Posterior cingulate gyrus (tissue), 11 donors: Measurements from ENCODE around the gene HES2.
"Not testable (repeated sequence)": the region's sequence is repeated elsewhere in the genome, so short reads cannot be mapped to it uniquely, and the experiment has no call there.

Experiments
- DNase-seq, 10 donors: peaks; one replicate each; pipeline versions ENCODE4 v3.0.0 to v3.0.0-alpha.2; 2020 to 2021; ENCODE audit warnings: mixed read lengths in 3 of 10
- intact Hi-C: fragments of 100-400 bp; cut with DNase I; formaldehyde crosslinking; loops from one replicate; pipeline ENCODE4 v1.15.1; 2023

Gene HES2, protein sequence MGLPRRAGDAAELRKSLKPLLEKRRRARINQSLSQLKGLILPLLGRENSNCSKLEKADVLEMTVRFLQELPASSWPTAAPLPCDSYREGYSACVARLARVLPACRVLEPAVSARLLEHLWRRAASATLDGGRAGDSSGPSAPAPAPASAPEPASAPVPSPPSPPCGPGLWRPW

DNA sequence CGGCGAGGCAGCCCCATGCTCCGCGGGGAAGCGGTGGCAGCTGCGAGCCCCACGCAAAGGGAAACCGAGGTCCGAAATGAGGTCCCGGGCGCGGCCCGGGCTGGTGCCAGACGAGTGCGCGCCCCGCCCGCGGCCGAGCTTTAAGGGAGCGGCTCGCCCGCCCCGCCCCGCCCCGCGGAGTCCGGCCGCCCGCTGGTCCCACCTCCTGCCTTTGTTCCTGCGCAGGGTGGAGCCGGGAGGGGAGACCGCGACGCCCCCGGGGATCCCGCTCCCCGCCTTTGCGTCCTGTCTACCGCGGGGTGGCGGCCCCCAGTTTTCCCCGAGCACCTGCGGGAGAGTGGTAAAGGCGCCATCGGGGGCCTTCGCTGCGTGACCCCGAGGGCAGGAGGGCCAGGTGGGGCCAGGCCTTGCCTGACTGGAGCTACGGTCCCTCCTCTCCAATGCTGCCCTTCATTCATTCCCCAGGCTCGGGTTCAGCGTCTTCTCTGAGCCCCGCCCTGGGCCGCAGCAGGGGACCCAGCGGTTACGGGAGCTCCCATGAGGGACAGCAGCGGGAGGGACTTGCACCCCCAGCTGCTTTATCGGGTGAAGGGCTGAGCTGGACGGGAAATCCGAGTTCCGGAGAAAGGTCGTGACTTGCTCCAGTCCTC lies at the start of gene HES2:
Gene HES2 (minus strand): TSS at position 116 of the 650 bp plus-strand sequence. CDS start 99 bp downstream, at position 17.
- intact Hi-C loops, result no loop called here
- peak in 1 of 10 donors; percentile 60 for DNase-seq

DNA sequence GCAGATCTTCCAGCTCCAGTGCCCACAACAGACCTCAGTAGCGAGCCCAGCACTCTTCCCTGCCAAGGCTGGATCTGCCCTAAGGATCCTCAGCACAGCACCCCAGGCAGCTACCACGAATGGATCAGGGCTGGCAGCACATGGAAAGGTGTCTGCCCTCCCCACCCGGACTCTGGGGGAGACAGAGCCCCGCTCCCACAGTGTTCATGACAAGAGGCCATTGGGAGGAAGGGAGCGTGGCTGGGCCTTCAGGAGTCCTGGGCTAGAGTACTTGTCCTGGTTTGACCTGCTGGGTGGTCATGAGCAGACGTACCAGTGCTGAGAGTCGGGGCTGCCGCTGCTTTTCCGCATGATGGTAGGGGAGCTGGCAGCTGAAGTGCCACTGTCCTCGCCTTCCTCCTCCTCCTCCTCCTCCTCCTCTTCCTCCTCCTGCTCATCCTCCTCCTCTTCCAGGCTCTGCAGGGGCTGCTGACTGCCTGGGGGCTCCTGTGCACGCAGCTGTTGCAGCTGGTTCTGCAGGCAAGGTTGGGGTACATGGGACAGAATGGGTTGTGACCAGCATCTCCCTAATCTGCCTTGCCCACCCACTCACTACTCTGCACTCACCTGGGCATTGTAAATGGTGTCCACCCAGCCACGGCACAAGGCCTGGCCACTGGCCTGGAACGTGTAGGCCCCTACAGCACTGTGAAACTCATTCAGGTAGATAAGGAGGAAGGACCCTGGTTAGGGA lies 49.2 kb upstream of the HES2 start:
- peak in 1 of 10 donors; percentile 67 for DNase-seq
- intact Hi-C loops, result no loop called here

DNA sequence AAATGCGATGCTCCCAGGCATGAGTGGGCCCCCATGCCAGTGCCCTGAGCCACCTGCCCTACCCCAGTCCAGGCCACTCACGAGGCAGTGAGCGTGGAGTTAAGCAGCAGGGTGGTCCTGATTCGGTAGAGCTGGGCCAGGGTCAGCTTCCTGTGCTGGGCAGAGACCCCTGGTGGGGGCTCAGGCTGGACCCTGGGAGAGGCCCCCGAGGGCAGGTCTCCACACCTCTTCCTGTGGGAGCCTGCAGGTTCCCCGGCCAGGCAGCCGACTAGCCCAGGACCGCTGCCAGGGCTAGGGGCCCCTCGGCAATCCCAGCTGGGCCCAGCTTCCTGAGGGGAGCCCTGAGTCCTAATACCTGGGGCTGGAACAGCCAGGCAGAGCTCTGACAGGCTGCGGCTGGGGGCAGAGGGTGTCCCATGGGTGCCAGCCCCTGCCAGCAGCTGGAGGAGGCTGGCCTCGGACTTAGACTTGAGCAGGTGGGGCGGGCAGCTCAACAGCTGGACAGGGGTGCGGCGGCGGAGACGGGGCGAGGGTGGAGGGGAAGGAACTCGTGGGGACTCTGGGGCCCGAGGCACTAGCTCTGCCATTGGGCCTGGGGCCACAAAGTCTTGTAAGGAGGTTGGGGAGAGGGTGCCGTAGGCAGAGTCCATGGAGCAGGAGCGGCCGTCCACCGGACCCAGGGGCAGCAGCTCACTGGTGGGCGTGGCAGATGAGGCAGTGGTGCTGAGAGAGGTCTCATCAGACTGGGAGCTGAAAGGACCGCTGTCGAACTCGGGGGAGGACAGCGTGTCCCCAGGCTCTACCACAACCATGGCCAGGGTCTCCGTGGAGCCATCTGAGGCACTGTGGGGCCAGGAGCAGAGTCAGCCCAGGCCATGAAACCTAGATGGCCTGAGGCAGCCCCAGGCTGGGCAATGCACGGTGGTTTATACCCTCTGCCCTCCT lies 48.3 kb upstream of the HES2 start:
- DNase-seq, result peak in 1 of 10 donors; percentile 69
- intact Hi-C loops, result no loop called here

DNA sequence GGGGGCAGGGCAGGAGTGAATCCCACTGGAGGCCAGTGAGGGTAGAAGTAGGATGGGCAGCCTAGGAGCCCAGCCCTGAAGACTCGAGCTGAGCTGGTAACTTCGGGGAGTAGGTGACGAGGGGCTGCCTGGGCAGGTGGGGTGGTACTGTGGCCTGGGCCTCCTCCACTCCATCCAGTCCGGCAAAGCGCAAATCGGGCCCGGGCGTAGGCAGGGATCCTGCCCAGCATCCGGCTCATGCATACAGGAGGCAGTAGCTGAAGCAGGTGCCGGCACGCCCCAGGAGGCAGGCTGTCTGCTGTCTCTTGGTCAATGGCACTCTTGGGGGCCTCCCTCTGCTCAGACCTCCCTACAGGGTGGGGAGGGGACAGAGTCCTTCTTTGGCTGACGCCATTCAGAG lies 47.5 kb upstream of the HES2 start:
- intact Hi-C loops, result no loop called here
- DNase-seq, result peak in 1 of 10 donors; percentile 82

DNA sequence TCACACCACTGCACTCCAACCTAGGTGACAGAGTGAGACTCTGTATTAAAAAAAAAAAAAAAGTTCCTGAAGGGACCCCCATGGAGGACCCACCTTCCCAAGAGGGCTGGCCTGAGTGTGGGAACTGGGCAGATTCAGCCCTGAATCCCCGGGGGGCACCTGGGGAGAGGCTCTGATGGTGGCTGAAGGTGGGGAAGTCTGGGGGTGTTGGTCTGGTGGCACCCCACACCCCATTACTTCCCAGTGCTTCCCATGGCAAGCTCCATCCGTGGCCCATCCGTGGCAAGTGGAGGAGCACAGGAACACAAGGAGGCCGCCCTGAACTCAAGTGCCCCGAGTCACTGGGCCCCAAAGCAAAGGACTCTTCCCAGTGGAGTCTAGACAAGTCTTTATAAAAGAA lies 47.0 kb upstream of the HES2 start:
- intact Hi-C loops, result no loop called here
- peak in 1 of 10 donors; percentile 58 for DNase-seq

DNA sequence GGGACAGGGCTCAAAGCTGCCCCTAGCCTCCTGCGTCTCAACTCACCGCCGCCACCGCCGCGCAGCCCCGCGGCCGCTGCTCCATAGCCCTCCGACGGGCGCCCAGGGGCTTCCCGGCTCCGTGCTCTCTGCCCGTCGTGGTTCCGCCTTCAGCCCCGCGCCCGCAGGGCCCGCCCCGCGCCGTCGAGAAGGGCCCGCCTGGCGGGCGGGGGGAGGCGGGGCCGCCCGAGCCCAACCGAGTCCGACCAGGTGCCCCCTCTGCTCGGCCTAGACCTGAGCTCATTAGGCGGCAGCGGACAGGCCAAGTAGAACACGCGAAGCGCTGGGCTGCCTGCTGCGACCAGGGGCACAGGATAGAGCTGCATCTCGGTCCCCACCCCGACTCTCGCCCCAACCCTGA lies 46.3 kb upstream of the HES2 start, which contains the start of gene TNFRSF25:
Gene TNFRSF25 (minus strand): TSS at position 151 of the 400 bp plus-strand sequence. CDS start 66 bp downstream, at position 85.
- DNase-seq, result no peak
- intact Hi-C loops, result no loop called here

DNA sequence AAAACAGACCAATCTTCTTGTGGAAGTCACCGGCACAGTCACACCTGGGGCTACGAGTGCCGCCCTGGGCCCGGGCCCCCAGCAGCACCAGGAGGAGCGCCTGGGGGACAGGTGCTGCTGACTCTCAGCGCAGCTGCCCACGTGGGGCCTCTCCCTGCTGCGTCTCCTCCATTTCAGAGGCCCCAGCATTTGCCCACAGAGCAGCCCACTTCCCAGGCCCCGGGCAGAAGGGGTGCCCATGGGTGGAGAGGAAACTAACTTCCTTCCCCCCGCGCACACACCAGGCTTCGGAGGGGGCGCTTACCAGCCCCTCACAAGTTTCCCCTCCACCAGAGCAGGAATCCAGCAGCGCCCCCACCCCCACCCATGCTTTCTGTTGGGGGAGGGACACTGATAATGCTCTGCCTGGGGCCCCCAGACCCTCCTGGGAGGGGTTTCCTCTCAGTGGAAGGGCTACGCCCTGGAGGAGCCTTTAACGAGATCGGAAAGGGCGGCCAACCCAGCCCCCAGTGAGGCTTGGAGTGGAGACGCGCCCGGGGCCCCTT lies 45.8 kb upstream of the HES2 start:
- DNase-seq, result peak in 1 of 10 donors; percentile 74
- intact Hi-C loops, result no loop called here

DNA sequence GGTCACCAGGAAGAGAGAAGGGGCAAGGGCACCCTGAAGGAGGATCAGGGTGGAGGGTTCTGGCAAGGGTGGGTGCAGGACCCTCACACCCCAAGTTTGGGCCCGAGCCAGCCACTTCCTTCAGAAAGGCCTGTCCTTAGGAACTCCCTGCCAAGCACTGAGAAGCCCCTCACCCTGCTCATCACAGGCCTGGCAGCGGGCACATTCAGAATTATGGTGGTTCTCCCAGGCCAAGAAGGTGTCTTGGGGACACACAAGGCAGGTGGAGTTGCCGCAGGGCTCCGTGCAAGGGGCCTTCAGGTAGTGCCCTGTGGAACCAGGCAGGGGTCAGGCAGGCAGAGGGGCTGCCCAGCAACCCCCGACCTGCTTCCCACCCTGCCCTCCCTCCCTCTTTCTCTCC lies 45.2 kb upstream of the HES2 start:
- DNase-seq, result peak in 1 of 10 donors; percentile 62
- intact Hi-C loops, result no loop called here

DNA sequence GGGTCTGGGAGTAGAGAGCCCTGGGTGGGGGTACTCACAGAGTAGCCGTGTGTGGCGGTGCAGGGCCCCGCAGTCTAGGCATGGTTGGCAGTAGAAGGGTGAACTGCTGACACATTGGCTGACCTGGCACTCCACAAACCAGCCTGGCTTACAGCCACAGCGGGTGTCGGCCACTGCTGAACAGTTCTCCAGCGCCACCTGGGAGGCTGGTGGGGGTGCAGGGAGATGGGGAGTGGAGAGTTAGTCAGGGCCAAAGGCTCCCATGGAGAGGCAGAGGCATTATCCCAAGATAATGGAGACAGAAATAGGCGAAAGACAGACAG lies 44.8 kb upstream of the HES2 start:
- DNase-seq, result peak in 2 of 10 donors; percentile 30 to 81

DNA sequence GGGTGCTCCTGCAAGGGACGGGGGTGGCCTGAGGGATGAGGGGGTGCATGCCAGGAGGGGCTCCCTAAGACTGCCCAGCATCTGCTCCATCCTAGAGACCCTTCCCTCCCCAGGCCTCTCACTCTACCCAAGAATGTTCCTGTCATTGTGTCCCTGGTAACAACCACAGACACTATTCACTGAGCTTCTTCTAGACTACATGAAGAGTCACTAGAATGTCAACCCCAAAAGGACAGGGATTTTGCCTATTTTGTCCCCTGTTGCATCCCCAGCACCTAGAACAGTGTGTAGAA lies 43.3 kb upstream of the HES2 start:
- no peak for DNase-seq
- intact Hi-C loops, result no loop called here

More for the DNA sequence above, 44.8 kb upstream of the HES2 start:
- intact Hi-C loops, result no loop called here

DNA sequence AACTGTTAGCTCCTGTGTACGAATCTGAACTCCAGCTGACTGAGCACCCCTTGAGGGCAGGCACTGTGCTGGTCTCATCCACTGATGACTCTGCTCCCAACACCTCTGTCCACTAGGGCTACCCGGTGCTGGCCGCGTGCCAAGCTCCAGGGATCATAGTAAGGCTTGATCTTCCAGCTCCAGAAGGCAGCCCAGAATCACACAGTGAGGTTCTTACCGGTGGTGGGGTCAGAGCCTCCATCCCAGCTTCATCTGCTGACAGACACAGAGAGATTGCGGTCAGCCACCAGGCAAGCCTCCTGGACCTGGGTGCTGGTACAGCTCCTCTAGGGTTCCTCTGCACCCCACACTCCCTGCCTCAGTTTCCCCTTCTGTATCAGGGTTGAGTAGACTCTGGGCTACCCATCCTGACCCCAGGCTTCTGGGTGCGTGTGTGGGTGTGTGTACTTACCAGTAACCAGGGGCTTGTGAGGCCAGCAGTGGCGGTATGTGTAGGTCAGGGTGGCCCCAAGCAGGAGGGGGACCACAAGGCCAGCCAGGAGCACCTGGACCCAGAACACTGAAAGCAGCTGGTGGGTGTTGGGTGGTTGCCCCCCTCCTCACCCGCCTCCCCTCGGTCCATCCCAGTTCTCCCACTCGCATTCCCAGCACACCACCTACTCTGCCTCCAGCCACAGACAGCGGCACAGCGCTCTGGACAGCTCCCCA lies 42.8 kb upstream of the HES2 start:
- intact Hi-C loops, result no loop called here
- peak in 1 of 10 donors; percentile 83 for DNase-seq

DNA sequence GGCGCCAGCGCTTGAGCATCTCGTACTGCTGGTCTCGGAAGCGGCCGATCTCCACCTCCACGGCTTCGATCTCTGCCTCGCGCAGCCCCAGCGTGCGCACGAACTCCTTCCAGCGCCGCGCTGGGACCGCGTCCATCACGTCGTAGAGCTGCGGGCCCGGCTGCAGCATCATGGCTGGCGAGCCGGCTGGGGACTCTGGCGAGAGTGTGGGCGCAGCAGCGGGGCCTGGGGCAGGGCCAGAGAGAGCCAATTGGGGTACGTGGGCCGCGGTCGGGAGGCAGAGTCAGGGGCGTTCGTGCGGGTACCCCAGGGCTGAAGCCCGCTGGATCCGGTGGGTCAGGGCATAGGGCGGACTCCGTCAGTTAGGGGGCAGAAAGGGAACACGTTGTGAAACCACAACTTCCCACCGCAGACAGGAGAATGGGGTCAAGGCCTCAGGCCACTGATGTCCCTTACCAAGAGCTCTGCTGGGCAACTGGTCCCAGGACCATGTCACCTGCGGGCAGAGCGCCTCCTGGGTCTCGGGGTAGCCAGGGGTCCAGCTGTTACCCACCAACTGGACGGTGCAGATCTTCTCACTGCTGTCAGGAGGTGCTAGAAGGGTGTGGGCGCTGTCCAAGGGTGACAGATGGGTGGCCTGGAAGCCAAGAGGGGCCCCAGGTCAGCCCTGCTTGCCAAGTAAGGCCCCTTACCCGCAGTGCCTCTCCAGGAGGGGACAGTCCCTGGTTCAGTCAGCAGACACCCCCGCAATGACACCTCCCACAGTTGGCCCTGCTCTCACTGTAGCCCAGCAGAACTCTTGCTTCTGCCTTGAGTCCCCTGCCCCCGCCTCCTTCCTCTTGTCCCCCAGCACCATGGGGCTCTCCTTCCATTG lies 42.1 kb upstream of the HES2 start:
- peak in 1 of 10 donors; percentile 81 for DNase-seq
- intact Hi-C loops, result no loop called here

DNA sequence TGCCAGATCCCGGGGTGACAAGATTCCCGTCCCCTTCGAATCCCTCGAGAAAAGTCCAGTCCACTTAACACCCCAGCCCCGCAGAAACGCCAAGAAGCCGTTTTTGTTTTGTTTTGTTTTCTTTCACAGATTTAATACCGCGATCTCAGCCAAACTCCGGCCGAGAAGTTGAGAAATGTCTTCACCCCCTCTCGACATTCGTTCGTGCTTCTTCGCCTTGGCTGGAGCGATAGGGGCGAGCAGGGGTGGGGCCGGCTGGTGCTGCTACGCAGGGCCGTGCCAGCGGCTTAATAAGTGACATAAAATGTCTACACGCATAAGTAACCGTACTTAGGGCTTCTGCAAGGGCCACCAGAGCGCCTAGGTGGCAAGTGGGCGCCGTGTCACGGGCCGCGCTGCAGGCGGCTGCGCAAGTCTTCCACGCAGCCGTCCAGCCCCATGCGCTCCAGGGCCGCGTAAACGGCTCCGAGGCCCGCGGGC lies 41.4 kb upstream of the HES2 start:
- DNase-seq, result no peak
- intact Hi-C loops, result no loop called here

DNA sequence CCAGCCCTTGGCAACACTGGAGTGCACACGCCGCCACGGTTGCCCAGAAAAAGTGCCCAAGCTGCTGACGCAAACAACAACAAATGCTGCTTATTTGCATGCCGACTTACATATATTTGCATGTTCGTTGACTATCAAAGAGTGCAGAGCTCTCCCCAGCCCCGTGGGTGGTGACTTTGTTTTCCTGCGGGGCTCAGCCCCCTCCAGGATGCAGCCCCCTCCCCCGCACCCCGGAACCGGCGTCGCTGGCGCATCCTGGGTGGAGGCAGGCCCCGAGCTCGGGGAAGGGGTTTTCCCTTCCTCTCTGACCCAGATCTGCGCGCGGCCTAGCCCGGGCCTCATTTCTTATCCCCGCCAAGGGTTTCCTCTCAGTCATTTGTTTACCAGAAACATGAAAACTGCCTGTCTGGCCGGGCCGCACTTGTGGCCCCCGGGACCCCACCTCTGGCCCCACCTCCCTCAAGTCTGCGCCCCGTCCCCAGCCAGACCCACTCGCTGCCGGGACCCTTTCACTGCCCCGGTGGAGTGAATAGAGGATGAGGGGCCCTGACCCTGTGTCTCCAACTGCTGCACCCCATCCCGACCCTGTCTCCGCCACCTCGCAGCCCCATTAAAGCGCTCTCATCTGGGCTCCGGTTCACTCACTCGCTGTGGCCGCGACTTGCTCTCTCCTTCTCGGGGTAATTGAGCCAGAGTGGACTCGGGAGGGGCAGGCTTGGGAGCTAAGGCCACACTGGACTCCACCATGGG lies 40.8 kb upstream of the HES2 start:
- DNase-seq, result peak in 1 of 10 donors; percentile 71
- intact Hi-C loops, result no loop called here

DNA sequence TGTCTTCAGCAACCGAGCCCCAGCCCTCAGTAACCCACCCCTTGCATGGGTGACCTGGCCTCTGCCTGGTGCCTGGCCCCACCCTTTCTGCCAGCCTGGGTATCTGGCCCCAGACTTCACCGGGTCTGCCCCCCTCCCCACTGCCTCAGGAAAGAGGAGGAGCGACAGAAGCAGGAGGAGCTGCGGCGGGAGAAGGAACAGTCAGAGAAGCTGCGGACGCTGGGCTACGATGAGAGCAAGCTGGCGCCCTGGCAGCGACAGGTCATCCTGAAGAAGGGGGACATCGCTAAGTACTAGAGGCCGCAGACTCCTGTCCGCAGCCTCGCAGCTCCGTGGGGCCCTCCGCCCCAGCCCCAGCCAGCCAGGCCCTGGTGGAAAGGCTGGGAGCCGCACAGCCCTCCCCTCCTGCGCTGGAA lies 40.1 kb upstream of the HES2 start:
- intact Hi-C loops, result no loop called here
- peak in 1 of 10 donors; percentile 77 for DNase-seq

DNA sequence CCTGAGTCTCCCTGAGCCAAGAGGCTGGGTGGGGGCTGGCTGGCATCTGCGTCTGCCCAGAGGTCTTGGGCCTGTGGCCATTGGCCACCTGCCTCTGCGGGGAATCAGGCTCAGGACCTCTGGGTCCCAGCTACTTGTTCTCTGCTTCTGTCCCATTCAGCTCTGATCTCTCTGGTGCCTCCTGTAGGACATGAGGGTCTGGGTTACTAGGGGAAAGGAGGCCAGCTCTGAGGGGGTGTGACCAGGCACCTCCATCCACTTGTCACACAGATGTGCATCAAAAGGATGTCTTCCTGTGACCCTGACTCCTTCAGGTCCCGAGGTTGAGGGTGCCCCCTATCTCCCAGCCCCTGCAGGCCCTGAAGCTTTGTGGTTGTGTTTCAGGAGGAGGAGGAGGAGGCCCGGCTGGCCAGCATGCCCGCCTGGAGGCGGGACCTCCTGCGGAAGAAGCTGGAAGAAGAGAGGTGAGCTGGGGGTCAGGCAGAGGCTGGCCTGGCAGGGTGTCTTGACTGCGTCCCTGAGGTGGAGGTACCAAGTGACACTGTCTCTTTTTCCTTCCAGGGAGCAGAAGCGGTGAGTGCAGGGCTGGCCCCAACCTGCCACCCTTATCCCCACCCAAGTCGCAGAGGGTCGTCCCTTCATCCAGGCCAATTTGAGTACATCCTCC lies 37.2 kb upstream of the HES2 start:
- intact Hi-C loops, result no loop called here
- peak in 1 of 10 donors; percentile 66 for DNase-seq

DNA sequence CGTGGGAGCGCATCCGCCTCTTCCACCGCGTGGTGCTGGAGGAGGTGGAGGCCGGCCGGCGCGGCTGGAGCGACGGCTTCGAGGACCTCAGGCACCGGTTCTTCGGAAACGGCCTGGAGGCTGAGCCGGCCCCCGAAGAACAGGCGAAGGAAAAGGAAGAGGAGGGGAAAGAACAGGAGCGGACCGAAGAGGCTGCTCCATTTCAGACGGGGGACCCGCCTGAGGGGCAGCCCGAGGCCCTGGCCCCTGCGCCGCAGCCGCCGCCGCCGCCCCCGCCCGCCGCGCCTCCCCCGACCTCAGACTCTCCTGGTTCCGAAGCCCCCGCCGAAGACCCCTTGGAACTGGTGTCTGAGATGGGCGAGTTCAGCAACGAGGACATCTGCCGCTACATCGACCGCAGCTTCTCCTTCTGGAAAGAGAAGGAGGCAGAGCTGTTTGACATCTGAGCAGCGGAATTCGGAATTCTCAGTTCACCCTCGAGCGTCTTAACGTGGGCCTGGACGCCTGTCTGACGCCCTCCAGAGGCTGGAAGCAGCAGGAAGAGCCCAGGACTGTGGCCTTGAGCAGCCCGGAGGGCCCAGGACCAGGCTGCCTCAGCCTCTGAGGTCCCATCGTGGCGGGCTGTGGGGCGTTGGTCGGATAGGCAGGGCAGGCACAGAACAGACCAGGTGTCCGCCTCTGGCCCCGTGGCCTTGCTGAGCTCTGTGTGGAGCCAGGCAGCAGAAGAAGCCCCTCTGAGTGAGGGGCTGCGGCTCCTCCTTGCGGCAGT lies 36.2 kb upstream of the HES2 start:
- intact Hi-C loops, result not testable (repeated sequence)

More for the DNA sequence above, 36.2 kb upstream of the HES2 start:
- DNase-seq, result peak in 1 of 10 donors; percentile 48
